SK-N-SH treated with all-trans-retinoic acid at 6 μM for 48 hours (cell line): ENCODE data around the gene TBCE.

Experiments
- ATAC-seq: fragments of 200-7000 bp; cut with Tn5 transposase; 3 replicates; pipeline ENCODE4 v1.9.1; 2020; ENCODE audit warnings: mild to moderate bottlenecking, moderate library complexity
- ARNTL ChIP-seq: fragments of 450-650 bp; formaldehyde crosslinking; IDR thresholded peaks from 2 replicates; pipeline ENCODE4 v1.5.0; 2020; ENCODE audit warnings: low read depth, mild to moderate bottlenecking, moderate library complexity, borderline replicate concordance
- BACH2 ChIP-seq: fragments of 250-450 bp; sonication (Bioruptor Pico); IDR thresholded peaks from 2 replicates; pipeline ENCODE4 v1.9.0; 2021; ENCODE audit warnings: mild to moderate bottlenecking, borderline replicate concordance
- CSDC2 ChIP-seq: fragments of 250-450 bp; sonication (Bioruptor Pico); IDR thresholded peaks from 2 replicates; pipeline ENCODE4 v1.5.0; 2020; ENCODE audit warnings: mild to moderate bottlenecking, moderate library complexity
- ESRRG ChIP-seq: fragments of 250-450 bp; sonication (Bioruptor Pico); IDR thresholded peaks from 2 replicates; pipeline ENCODE4 v1.6.1; 2021; ENCODE audit warnings: mild to moderate bottlenecking
- GLIS3 ChIP-seq: fragments of 250-450 bp; sonication (Bioruptor Pico); IDR thresholded peaks from 2 replicates; pipeline ENCODE4 v1.5.0; 2020; ENCODE audit warnings: mild to moderate bottlenecking, moderate library complexity
- ISL1 ChIP-seq: fragments of 250-450 bp; sonication (Bioruptor Pico); IDR thresholded peaks from 2 replicates; pipeline ENCODE4 v2.1.2; 2022; ENCODE audit warnings: mild to moderate bottlenecking, moderate library complexity
- OSR1 ChIP-seq: fragments of 250-450 bp; sonication (Bioruptor Pico); IDR thresholded peaks from 2 replicates; pipeline ENCODE4 v1.8.0; 2022; ENCODE audit warnings: moderate library complexity, mild to moderate bottlenecking, inconsistent platforms
- PPARA ChIP-seq: fragments of 250-450 bp; sonication (Bioruptor Pico); IDR thresholded peaks from 2 replicates; pipeline ENCODE4 v1.5.0; 2020; ENCODE audit warnings: mild to moderate bottlenecking, borderline replicate concordance
- RARB ChIP-seq: fragments of 250-450 bp; sonication (Bioruptor Pico); IDR thresholded peaks from 2 replicates; pipeline ENCODE4 v1.8.0; 2021; ENCODE audit warnings: mild to moderate bottlenecking, moderate library complexity
- SNAI2 ChIP-seq: fragments of 250-450 bp; sonication (Bioruptor Pico); IDR thresholded peaks from 2 replicates; pipeline ENCODE4 v1.5.0; 2020; ENCODE audit warnings: mild to moderate bottlenecking, moderate library complexity
- TCF4 ChIP-seq: fragments of 250-450 bp; sonication (Bioruptor Pico); IDR thresholded peaks from 2 replicates; pipeline ENCODE4 v1.8.0; 2021; ENCODE audit warnings: mild to moderate bottlenecking, moderate library complexity, borderline replicate concordance
- TOX ChIP-seq: fragments of 250-450 bp; sonication (Bioruptor Pico); IDR thresholded peaks from 2 replicates; pipeline ENCODE4 v1.8.0; 2021; ENCODE audit warnings: mild to moderate bottlenecking, moderate library complexity, borderline replicate concordance
- ZC3H10 ChIP-seq: fragments of 250-450 bp; sonication (Bioruptor Pico); IDR thresholded peaks from 2 replicates; pipeline ENCODE4 v1.5.1; 2021; ENCODE audit warnings: mild to moderate bottlenecking, moderate library complexity
- ZFP3 ChIP-seq: fragments of 250-450 bp; sonication (Bioruptor Pico); IDR thresholded peaks from 2 replicates; pipeline ENCODE4 v1.5.0; 2020; ENCODE audit warnings: mild to moderate bottlenecking, moderate library complexity
- ZFP30 ChIP-seq: fragments of 450-650 bp; formaldehyde crosslinking; IDR thresholded peaks from 2 replicates; pipeline ENCODE4 v1.5.0; 2022; ENCODE audit warnings: mild to moderate bottlenecking, moderate library complexity
- ZNF565 ChIP-seq: fragments of 450-650 bp; formaldehyde crosslinking; conservative IDR thresholded peaks from 2 replicates; pipeline ENCODE4 v1.5.0; 2020; ENCODE audit warnings: low read depth, mild to moderate bottlenecking, moderate library complexity
- ZNF70 ChIP-seq: fragments of 450-650 bp; formaldehyde crosslinking; IDR thresholded peaks from 2 replicates; pipeline ENCODE4 v1.5.0; 2020; ENCODE audit warnings: mild to moderate bottlenecking, moderate library complexity
- ZNF8 ChIP-seq: fragments of 450-650 bp; formaldehyde crosslinking; IDR thresholded peaks from 2 replicates; pipeline ENCODE4 v1.5.0; 2020; ENCODE audit warnings: mild to moderate bottlenecking, moderate library complexity
- TF ChIP-seq, protein P1 (sequence below): fragments of 250-450 bp; sonication (Bioruptor Pico); IDR thresholded peaks from 2 replicates; pipeline ENCODE4 v1.5.0; 2020; ENCODE audit warnings: mild to moderate bottlenecking, moderate library complexity
- TF ChIP-seq, protein P2 (sequence below): fragments of 250-450 bp; sonication (Bioruptor Pico); IDR thresholded peaks from 2 replicates; pipeline ENCODE4 v1.5.1; 2021; ENCODE audit warnings: mild to moderate bottlenecking, moderate library complexity
- TF ChIP-seq, protein P3 (sequence below): fragments of 250-450 bp; sonication (Bioruptor Pico); IDR thresholded peaks from 2 replicates; pipeline ENCODE4 v1.8.0; 2020; ENCODE audit warnings: mild to moderate bottlenecking, moderate library complexity, borderline replicate concordance

TBCE gene

DNA sequence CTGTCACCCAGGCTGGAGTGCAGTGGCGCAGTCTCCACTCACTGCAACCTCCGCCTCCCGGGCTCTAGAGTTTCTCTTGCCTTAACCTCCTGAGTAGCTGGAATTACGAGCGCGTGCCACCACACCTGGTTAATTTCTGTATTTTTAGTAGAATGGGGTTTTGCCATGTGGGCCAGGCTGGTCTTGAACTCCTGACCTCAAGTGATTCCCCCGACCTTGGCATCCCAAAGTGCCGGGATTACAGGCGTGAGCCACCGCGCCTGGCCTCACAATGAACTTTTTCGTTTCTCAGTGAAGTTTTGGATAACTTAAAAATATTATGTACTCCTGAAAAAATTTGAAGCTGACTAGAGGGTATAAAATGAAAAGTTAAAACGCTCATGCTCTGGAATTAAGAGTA, 59.5 kb downstream of the TBCE start:
- TF ChIP-seq ISL1: no peak
- TF ChIP-seq ESRRG (CRISPR knock-in tag): no peak
- no peak for TF ChIP-seq OSR1 (CRISPR knock-in tag)
- TF ChIP-seq RARB (CRISPR knock-in tag): no peak
- no peak for TF ChIP-seq ZNF8 (CRISPR knock-in tag)
- TF ChIP-seq, protein P1, sequence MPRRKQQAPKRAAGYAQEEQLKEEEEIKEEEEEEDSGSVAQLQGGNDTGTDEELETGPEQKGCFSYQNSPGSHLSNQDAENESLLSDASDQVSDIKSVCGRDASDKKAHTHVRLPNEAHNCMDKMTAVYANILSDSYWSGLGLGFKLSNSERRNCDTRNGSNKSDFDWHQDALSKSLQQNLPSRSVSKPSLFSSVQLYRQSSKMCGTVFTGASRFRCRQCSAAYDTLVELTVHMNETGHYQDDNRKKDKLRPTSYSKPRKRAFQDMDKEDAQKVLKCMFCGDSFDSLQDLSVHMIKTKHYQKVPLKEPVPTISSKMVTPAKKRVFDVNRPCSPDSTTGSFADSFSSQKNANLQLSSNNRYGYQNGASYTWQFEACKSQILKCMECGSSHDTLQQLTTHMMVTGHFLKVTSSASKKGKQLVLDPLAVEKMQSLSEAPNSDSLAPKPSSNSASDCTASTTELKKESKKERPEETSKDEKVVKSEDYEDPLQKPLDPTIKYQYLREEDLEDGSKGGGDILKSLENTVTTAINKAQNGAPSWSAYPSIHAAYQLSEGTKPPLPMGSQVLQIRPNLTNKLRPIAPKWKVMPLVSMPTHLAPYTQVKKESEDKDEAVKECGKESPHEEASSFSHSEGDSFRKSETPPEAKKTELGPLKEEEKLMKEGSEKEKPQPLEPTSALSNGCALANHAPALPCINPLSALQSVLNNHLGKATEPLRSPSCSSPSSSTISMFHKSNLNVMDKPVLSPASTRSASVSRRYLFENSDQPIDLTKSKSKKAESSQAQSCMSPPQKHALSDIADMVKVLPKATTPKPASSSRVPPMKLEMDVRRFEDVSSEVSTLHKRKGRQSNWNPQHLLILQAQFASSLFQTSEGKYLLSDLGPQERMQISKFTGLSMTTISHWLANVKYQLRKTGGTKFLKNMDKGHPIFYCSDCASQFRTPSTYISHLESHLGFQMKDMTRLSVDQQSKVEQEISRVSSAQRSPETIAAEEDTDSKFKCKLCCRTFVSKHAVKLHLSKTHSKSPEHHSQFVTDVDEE (CRISPR knock-in tag): no peak
- TF ChIP-seq PPARA: no peak
- TF ChIP-seq ZFP30: no peak
- TF ChIP-seq ZFP3 (CRISPR knock-in tag): no peak
- no peak for ATAC-seq

DNA sequence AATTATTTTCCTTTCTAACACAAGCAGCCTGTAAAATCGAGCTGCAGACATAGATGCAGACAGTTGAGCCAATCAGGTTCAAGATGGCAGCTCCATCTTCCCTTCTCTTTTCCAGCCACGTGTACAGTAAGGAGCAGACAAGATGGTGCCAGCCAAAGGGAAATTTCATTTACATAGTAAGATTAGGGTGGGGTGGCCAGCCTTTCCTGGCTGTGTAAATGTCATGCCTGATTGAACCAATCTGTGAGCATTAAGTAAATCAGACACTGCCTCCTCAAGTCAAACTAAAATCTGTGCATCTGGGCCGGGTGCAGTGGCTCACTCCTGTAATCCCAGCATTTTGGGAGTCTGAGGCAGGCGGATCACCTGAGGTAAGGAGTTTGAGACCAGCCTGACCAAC, 60.2 kb downstream of the TBCE start:
- no peak for ATAC-seq
- TF ChIP-seq TCF4 (CRISPR knock-in tag): no peak

DNA sequence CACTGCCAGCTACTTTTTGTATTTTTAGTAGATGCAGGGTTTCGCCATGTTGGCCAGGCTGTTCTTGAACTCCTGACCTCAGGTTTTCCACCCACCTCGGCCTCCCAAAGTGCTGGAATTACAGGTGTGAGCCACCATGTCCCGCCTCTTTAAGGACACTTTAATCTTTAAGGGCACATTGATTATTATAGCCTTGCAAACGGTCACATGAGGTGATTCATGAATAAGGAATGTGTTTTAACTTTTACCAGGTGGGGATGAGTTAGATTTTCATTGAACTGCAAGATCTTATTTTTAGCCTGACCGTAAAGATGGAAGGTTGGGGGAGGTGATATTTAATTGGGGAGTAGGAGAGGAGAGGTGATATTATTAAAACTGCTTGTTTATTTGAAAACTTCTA, 61.9 kb downstream of the TBCE start:
- ATAC-seq: 0 out of 3 replicates have a peak, but pooled peaks have one; percentile 9
- no peak for TF ChIP-seq TOX
- no peak; the same call in 1 of the 2 replicates for TF ChIP-seq RARB (CRISPR knock-in tag)
- TF ChIP-seq SNAI2 (CRISPR knock-in tag): no peak
- TF ChIP-seq BACH2 (CRISPR knock-in tag): no peak
- TF ChIP-seq ZC3H10: no peak
- TF ChIP-seq ISL1: no peak
- TF ChIP-seq, protein P1 (CRISPR knock-in tag): no peak
- TF ChIP-seq ZFP30: no peak
- no peak for TF ChIP-seq GLIS3
- TF ChIP-seq, protein P2, sequence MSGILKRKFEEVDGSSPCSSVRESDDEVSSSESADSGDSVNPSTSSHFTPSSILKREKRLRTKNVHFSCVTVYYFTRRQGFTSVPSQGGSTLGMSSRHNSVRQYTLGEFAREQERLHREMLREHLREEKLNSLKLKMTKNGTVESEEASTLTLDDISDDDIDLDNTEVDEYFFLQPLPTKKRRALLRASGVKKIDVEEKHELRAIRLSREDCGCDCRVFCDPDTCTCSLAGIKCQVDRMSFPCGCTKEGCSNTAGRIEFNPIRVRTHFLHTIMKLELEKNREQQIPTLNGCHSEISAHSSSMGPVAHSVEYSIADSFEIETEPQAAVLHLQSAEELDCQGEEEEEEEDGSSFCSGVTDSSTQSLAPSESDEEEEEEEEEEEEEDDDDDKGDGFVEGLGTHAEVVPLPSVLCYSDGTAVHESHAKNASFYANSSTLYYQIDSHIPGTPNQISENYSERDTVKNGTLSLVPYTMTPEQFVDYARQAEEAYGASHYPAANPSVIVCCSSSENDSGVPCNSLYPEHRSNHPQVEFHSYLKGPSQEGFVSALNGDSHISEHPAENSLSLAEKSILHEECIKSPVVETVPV (CRISPR knock-in tag): no peak
- TF ChIP-seq, protein P3, sequence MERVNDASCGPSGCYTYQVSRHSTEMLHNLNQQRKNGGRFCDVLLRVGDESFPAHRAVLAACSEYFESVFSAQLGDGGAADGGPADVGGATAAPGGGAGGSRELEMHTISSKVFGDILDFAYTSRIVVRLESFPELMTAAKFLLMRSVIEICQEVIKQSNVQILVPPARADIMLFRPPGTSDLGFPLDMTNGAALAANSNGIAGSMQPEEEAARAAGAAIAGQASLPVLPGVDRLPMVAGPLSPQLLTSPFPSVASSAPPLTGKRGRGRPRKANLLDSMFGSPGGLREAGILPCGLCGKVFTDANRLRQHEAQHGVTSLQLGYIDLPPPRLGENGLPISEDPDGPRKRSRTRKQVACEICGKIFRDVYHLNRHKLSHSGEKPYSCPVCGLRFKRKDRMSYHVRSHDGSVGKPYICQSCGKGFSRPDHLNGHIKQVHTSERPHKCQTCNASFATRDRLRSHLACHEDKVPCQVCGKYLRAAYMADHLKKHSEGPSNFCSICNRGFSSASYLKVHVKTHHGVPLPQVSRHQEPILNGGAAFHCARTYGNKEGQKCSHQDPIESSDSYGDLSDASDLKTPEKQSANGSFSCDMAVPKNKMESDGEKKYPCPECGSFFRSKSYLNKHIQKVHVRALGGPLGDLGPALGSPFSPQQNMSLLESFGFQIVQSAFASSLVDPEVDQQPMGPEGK (CRISPR knock-in tag): no peak
- TF ChIP-seq ZFP3 (CRISPR knock-in tag): no peak
- TF ChIP-seq ZNF70 (CRISPR knock-in tag): no peak
- TF ChIP-seq TCF4 (CRISPR knock-in tag): no peak
- no peak for TF ChIP-seq ZNF565 (CRISPR knock-in tag)
- TF ChIP-seq ZNF8 (CRISPR knock-in tag): no peak
- TF ChIP-seq CSDC2 (CRISPR knock-in tag): no peak
- no peak for TF ChIP-seq ESRRG (CRISPR knock-in tag)
- no peak for TF ChIP-seq PPARA
- TF ChIP-seq ARNTL (CRISPR knock-in tag): no peak

DNA sequence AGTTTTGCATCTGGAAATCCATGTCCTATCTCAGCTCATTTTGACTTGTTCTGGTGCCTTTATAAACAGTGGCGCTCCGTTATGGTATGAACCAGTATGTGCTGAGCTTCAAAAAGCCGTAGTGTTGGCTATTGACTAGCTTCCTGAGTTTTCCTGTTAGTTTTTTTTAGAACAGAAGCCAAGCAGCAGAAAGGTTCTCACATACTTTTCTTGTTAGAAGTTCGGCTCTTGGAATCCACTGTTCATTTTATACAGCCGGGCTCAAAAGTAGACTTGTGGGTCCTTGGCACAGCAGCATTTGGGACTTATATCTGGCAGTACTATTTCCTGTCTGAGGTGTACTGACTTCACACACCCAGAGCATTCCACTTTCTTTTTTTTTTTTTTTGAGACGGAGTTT, 63.8 kb downstream of the TBCE start:
- ATAC-seq: peak; percentile 81
- TF ChIP-seq ZFP3 (CRISPR knock-in tag) (no peak), TOX (no peak), PPARA (no peak), ZNF70 (CRISPR knock-in tag) (no peak), ARNTL (CRISPR knock-in tag) (no peak), OSR1 (CRISPR knock-in tag) (no peak), ISL1 (no peak), ZNF565 (CRISPR knock-in tag) (no peak), BACH2 (CRISPR knock-in tag) (no peak), RARB (CRISPR knock-in tag) (no peak), GLIS3 (no peak), SNAI2 (CRISPR knock-in tag) (no peak), ZFP30 (no peak)
- TF ChIP-seq, protein P2 (CRISPR knock-in tag): no peak
- TF ChIP-seq, protein P3 (CRISPR knock-in tag): no peak
